Loucy (cell line): Measurements from ENCODE around the gene ZSCAN9.

Experiments used
- H2AFZ ChIP-seq: fragments of 200-600 bp; sonication (generic); 2 replicates; pipeline ENCODE4 v1.6.0; 2016; ENCODE audit warnings: antibody characterized with exemption, mild to moderate bottlenecking, low read length, moderate library complexity
- H3F3A ChIP-seq: fragments of 200-600 bp; 2 replicates; pipeline ENCODE4 v1.6.0; 2016; ENCODE audit warnings: antibody characterized with exemption, low read depth, mild to moderate bottlenecking
- H3K27me3 ChIP-seq: fragments of 200-600 bp; sonication (generic); 2 replicates; pipeline ENCODE4 v1.6.1; 2014; ENCODE audit warnings: low read length, mild to moderate bottlenecking; ENCODE audit not compliant: insufficient read depth, poor library complexity, severe bottlenecking
- H3K36me3 ChIP-seq: fragments of 200-600 bp; sonication (generic); 2 replicates; pipeline ENCODE4 v1.6.1; 2016; ENCODE audit warnings: low read length; ENCODE audit not compliant: insufficient read depth
- H3K4me1 ChIP-seq: fragments of 200-600 bp; sonication (generic); 2 replicates; pipeline ENCODE4 v1.5.1; 2014; ENCODE audit warnings: low read length, mild to moderate bottlenecking; ENCODE audit not compliant: insufficient read depth, poor library complexity, severe bottlenecking
- H3K4me2 ChIP-seq: fragments of 200-600 bp; sonication (generic); 2 replicates; pipeline ENCODE4 v1.6.0; 2014; ENCODE audit warnings: antibody characterized with exemption, low read length, low read depth, mild to moderate bottlenecking; ENCODE audit not compliant: poor library complexity, severe bottlenecking
- H3K4me3 ChIP-seq: fragments of 200-600 bp; sonication (generic); 2 replicates; pipeline ENCODE4 v1.5.1; 2014; ENCODE audit warnings: low read length, mild to moderate bottlenecking, mixed read lengths; ENCODE audit not compliant: poor library complexity, severe bottlenecking
- H3K79me2 ChIP-seq: fragments of 200-600 bp; sonication (generic); 2 replicates; pipeline ENCODE4 v1.6.1; 2014; ENCODE audit warnings: low read length; ENCODE audit not compliant: insufficient read depth
- H3K9ac ChIP-seq: fragments of 200-600 bp; sonication (generic); 2 replicates; pipeline ENCODE4 v1.6.0; 2014; ENCODE audit warnings: mild to moderate bottlenecking, low read depth, low read length, moderate library complexity; ENCODE audit not compliant: poor library complexity, severe bottlenecking
- H3K9me2 ChIP-seq: fragments of 200-600 bp; sonication (generic); replicated peaks from 2 replicates; pipeline ENCODE4 v1.6.1; 2016; ENCODE audit warnings: low read depth, low read length, mixed read lengths
- H3K9me3 ChIP-seq: fragments of 200-600 bp; sonication (generic); 2 replicates; pipeline ENCODE4 v1.6.1; 2014; ENCODE audit warnings: mild to moderate bottlenecking, antibody characterized with exemption, low read length, low read depth; ENCODE audit not compliant: insufficient read depth
- H4K20me1 ChIP-seq: fragments of 200-600 bp; sonication (generic); 2 replicates; pipeline ENCODE4 v1.6.0; 2014; ENCODE audit warnings: antibody characterized with exemption, low read length, mild to moderate bottlenecking; ENCODE audit not compliant: insufficient read depth, poor library complexity, severe bottlenecking
- EZH2phosphoT487 ChIP-seq: fragments of 200-600 bp; IDR thresholded peaks from 2 replicates; pipeline ENCODE4 v1.6.1; 2018; ENCODE audit warnings: antibody characterized with exemption, mild to moderate bottlenecking, moderate library complexity, borderline replicate concordance
- TF ChIP-seq, protein P1 (sequence below): fragments of 200-600 bp; sonication (generic); conservative IDR thresholded peaks from 2 replicates; pipeline ENCODE4 v1.5.1; 2014; ENCODE audit warnings: mild to moderate bottlenecking, antibody characterized with exemption, low read length

ZSCAN9 gene

DNA sequence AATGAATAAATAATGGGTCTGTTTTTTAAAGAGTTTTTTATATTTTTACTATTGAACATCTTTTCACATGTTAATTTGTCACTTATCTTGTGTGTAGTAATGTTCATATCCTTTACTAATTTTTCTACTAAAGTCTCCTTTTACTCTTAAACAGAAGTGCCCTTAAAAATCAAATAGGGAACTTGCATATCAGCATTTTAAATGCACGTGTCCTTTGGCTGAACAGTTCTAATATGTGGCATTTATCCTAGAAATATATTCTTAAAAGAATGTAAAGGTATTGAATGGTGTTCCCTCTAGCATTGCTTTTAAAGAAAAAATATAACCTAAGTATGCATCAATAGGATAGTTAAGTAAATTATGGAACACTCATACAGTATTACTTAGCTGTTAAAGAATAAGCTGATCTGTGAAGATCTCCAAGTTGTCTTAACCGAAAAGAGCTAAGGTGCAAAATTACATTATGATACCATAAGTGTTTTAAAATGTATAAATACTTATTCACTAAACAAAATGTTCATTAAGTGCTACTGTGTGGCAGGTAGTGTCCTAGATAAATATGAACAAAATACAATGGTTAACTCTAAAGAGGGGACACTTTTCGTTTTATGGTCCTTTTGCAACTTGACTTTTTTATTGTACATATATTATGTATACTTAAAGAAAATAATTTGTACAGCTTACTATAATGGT is 55.7 kb downstream of the ZSCAN9 start:
- Histone ChIP-seq H3K9ac (peak overlapping the region; percentile 79), H3K9me2 (no peaks in the 10 kb centered on the region), H3K27me3 (no peaks in the 10 kb centered on the region), H3K36me3 (peaks cover 17% of the 10 kb centered on the region; the same call in 1 of the 2 replicates), H3K79me2 (peaks cover 25% of the 10 kb centered on the region; the same call in 1 of the 2 replicates), H3K4me2 (peak overlapping the region; percentile 66), H3F3A (no peaks in the 10 kb centered on the region), H4K20me1 (no peaks in the 10 kb centered on the region), H3K4me3 (peak overlapping the region; percentile 83), H3K9me3 (no peaks in the 10 kb centered on the region), H3K4me1 (peaks cover 23% of the 10 kb centered on the region), H2AFZ (peak overlapping the region; percentile 89)
- TF ChIP-seq, protein P1, sequence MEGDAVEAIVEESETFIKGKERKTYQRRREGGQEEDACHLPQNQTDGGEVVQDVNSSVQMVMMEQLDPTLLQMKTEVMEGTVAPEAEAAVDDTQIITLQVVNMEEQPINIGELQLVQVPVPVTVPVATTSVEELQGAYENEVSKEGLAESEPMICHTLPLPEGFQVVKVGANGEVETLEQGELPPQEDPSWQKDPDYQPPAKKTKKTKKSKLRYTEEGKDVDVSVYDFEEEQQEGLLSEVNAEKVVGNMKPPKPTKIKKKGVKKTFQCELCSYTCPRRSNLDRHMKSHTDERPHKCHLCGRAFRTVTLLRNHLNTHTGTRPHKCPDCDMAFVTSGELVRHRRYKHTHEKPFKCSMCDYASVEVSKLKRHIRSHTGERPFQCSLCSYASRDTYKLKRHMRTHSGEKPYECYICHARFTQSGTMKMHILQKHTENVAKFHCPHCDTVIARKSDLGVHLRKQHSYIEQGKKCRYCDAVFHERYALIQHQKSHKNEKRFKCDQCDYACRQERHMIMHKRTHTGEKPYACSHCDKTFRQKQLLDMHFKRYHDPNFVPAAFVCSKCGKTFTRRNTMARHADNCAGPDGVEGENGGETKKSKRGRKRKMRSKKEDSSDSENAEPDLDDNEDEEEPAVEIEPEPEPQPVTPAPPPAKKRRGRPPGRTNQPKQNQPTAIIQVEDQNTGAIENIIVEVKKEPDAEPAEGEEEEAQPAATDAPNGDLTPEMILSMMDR, result no peak
- no peak for TF ChIP-seq EZH2phosphoT487

DNA sequence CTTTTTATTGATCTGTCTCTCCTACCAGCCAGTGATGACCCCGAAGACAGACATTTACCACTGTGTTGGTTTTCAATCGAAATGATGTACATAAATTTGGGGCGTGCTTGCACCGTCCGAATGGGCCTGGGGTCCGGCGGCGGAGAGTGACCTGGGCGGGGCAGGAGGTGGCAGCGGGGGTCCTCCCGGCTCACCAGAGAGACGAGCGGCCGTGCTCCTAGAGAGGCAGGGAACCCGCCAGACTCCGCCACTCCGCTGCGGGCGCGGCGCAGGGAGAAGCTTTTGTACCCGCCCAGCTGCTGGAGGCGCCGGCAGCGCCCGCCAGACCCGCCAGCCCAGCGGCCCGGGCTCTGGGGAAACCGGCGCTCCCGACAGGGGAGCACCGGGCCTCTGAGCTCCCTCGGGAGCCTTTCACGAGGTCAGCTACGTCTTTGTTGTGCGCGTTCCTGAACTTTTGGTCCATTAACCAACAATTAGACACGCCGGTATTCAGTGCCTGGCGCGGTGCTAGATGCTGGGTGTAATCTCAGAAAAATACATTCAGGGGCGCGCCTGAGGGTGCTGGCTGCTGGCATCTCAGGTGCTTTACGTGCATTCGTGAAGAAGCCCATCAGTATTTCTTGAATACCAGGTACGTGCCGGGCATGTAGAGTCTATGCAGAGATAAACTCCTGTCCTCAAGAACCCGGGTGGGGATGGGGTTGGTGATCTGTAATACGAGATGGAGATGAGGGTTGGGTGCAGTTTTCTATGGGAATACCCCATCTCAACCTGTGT is 56.4 kb downstream of the ZSCAN9 start, which contains the start of gene PGBD1:
PGBD1 (plus strand) TSS at position 285 of the 777 bp plus-strand sequence. CDS start 2,242 bp downstream, outside the sequence.
- no peaks in the 10 kb centered on the region for H3K9me2 ChIP-seq
- peak within 1 kb of the TSS; percentile 89 for H2AFZ ChIP-seq

DNA sequence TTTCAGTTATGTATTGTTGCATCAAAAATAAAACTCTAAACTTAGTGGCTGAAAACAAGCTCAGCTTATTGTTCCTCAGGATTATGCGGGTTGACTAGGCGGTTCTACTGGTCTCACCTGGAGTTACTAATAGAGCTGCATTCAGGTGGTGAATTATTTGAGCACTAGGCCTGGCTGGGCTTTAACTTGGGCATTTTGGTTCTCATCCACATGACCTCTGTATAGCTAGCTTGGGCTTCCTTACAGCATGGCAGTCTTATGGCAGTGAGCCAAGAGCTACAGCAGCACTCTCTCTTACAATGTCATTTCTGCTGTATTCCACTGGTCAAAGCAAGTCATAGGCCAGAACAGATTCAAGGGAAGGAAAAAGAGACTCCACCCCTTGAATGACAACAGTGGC is 57.9 kb downstream of the ZSCAN9 start:
- Histone ChIP-seq H3K4me3 (peak overlapping the region; percentile 83), H3K9me3 (no peaks in the 10 kb centered on the region), H4K20me1 (no peaks in the 10 kb centered on the region), H3K79me2 (peaks cover 25% of the 10 kb centered on the region; the same call in 1 of the 2 replicates), H3K4me1 (peaks cover 29% of the 10 kb centered on the region), H3K9ac (no peak overlapping the region), H3F3A (no peaks in the 10 kb centered on the region), H3K36me3 (peaks cover 11% of the 10 kb centered on the region), H3K27me3 (no peaks in the 10 kb centered on the region), H3K4me2 (peak overlapping the region; percentile 66), H3K9me2 (no peaks in the 10 kb centered on the region), H2AFZ (no peak overlapping the region)
- TF ChIP-seq, protein P1, result no peak
- no peak for TF ChIP-seq EZH2phosphoT487

More for the DNA sequence above, 56.4 kb downstream of the ZSCAN9 start, which contains the start of gene PGBD1:
- Histone ChIP-seq H3K4me2 (peak within 1 kb of the TSS; percentile 66), H3K27me3 (no peaks in the 10 kb centered on the region), H3K9ac (peak within 1 kb of the TSS; percentile 79), H3K4me1 (peaks cover 29% of the 10 kb centered on the region), H4K20me1 (no peaks in the 10 kb centered on the region), H3K4me3 (peak within 1 kb of the TSS; percentile 83), H3K79me2 (peaks cover 25% of the 10 kb centered on the region; the same call in 1 of the 2 replicates), H3K9me3 (no peaks in the 10 kb centered on the region), H3F3A (no peaks in the 10 kb centered on the region), H3K36me3 (peaks cover 10% of the 10 kb centered on the region; the same call in 1 of the 2 replicates)
- TF ChIP-seq, protein P1, result peak; percentile 16; the same call in 1 of the 2 replicates
- TF ChIP-seq EZH2phosphoT487, result no peak
